Nucleus accumbens (tissue), 56 donors: ENCODE data around the gene MLF2.
"Not testable (repeated sequence)": the region's sequence is repeated elsewhere in the genome, so short reads cannot be mapped to it uniquely, and the experiment has no call there.

Experiments
- DNase-seq, 56 donors: peaks; one replicate each; lab custom pipeline; 2025; lab: John Stamatoyannopoulos, UW

Gene MLF2

DNA sequence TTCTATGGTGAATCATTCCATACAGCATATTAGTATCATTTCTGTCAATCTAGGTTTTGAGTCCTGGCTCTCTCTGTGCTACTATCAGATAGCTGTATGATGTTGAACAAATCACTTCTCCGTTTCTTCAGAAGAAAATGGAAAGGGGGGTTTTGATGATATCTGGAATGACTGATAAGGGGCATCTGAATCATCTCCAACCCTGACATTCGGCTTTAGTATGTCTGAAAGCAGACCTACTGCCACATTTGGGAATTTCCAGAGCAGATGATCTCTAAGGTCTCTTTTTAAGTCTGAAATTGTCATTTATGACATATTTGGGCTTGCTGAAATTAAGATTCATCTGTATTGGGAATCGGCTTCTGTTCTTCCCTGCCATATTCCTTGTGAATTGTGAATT lies 10.1 kb downstream of the MLF2 start:
- DNase-seq: no peak

DNA sequence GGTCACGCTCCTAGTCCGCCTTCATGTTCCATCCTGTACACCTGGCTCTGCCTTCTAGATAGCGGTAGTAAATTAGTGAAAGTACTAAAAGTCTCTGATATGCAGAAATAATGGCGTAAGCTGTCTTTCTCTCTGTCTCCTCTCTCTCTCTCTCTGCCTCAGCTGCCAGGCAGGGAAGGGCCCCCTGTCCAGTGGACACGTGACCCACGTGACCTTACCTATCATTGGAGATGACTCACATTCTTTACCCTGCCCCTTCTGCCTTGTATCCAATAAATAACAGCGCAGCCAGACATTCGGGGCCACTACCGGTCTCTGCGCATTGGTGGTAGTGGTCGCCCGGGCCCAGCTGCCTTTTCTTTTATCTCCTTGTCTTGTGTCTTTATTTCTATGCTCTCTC lies 10.9 kb downstream of the MLF2 start:
- not testable (repeated sequence) for DNase-seq

DNA sequence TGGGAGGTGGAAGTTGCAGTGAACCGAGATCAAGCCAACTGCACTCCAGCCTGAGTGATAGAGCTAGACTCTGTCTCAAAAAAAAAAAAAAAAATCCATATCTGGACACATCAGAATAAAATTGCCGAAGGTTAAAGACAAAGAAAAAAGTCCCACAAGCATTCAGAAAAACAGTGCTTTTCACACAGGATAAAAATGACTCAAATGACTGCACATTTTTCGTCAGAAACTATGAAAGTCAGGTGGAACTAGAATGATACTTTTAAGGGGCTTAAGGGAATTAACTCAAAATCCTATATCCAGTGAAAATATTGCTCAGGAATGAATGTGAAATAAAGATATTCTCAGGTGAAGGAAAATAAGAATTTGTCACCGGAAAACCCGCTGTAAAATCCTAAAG lies 16.2 kb downstream of the MLF2 start:
- DNase-seq: no peak

DNA sequence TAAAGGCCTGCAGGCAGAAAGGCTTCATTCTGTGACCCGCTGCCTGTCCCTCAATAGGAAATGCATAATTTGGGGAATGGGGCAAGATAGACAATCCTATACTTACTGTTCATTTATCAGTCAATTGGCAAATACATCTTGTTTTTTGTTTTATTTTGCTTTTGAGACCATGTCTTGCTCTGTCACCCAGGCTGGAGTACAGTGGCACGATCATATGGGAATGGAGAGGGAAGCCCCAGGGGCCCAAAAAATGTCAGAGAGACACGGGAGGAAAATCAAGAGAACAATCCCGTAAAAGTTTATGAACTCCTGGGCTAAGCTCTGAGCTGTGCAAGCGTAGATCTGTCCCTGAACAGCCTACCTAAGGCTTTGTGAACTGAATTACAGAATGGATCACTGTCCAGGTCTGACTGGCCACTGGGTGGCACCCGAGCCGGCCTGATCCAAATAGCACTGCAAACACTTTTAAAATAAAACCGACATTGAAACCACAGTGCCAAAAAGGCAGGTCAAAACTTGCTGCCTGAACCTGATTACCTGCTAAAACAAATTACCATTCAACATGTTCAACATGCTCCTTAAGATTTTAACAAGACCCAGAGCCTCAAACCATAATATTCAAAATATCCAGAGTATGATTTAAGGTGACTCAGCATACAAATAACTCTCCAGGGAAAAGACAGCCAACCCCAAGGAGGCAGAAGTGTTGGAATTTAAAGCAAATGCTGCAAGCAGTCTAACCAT lies 17.3 kb downstream of the MLF2 start:
- DNase-seq: peak in 34 of 56 donors; percentile 2 to 73 (median 16)

DNA sequence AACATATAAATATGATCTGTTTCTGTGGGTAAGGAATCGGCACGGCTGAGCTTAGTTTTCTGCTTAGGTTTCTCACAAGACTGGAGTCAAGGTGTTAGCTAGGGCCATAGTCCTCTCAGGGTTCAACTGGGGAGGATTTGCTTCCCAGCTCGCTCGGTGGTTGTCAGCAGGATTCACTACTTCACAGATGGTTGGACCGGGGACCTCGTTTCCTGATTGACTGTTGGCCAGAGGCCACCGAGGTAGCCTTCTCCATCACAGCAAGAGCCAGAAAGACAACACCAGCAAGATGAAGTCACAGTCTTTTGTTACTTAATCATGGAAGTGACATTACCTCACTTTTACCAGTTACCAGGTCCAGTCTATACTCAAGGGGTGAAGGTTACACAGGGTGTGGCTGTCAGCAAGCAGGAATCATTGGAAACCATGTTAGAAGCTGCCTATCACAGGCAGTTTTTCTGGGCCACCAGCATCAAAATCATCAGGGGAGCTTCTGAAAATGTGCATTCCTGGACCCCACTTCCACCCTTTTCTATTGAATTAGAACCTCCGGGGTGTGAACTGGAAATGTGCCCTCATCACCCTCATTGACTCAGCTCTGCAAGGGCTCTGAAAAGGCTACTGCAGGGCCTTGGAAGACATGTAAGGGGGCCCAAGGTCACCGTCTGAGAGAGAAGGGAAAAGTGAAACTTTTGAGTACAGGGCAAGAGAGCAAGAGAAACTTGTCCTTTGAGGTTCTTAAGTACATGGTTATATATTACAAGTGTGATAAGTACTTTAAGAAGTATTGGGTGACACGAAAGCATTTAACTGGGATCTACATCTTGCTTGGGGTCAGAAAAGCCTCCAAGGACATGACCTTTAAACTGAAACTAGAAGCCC lies 18.2 kb downstream of the MLF2 start:
- DNase-seq: no peak

DNA sequence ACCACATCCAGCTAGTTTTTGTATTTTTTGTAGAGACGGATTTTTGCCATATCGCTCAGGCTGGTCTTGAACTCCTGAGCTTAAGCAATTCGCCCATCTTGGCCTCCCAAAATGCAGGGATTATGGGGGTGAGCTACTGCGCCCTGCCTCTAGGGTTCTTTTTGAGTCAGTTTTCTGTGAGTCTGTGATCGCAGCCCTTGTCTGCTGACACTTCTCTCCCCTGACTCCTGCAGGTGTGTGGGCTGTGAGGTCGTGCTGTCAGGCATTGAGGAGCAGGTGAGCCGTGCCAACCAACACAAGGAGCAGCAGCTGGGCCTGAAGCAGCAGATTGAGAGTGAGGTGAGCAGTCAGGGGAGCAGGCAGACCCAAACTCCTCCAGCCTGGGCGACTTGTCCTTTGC lies 22.8 kb downstream of the MLF2 start:
- DNase-seq: peak in 4 of 56 donors; percentile 8 to 25 (median 16)

DNA sequence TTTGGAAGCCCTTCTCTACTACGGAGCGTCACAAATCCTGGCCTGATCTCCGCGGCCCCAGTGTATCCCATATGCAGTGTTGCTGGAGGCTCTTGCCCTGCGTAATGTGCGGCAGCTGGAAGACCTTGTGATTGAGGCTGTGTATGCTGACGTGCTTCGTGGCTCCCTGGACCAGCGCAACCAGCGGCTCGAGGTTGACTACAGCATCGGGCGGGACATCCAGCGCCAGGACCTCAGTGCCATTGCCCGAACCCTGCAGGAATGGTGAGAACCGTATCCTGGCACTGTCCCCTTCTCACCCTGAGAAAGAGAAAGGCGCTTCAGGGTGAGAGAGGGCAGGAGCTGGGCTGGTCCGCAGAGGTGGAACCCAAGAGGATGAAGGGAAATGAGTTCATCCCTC lies 23.8 kb downstream of the MLF2 start:
- DNase-seq: no peak

DNA sequence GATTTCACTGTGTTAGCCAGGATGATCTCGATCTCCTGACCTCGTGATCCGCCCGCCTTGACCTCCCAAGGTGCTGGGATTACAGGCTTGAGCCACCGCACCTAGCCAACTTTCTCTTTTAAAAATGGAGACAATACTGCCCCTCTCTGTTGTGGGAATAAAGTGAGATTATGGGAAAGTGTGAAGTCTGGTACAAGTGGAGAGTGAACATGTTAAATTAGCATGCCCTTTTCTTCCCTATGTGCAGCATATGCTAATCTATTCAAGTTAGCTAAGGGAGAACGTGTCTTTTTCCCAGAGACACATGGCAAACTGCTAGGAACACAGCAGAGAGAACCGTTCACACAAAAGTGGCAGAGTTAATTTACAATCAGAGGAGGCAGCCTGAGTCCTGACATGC lies 27.6 kb downstream of the MLF2 start:
- DNase-seq: no peak

DNA sequence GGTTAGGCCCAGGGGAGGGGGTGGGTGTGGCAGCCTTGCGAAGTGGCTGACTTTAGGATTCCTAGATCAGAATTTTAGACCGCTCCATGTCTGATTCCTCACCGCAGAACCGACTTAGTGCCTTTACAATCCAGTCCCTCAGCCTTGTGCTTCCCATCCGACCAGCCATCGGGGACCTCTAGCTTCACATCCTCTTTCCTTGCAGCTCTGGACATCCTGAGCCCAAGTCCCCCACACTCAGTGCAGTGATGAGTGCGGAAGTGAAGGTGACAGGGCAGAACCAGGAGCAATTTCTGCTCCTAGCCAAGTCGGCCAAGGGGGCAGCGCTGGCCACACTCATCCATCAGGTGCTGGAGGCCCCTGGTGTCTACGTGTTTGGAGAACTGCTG lies 28.5 kb downstream of the MLF2 start:
- DNase-seq: peak in 7 of 56 donors; percentile 22 to 60 (median 36)

DNA sequence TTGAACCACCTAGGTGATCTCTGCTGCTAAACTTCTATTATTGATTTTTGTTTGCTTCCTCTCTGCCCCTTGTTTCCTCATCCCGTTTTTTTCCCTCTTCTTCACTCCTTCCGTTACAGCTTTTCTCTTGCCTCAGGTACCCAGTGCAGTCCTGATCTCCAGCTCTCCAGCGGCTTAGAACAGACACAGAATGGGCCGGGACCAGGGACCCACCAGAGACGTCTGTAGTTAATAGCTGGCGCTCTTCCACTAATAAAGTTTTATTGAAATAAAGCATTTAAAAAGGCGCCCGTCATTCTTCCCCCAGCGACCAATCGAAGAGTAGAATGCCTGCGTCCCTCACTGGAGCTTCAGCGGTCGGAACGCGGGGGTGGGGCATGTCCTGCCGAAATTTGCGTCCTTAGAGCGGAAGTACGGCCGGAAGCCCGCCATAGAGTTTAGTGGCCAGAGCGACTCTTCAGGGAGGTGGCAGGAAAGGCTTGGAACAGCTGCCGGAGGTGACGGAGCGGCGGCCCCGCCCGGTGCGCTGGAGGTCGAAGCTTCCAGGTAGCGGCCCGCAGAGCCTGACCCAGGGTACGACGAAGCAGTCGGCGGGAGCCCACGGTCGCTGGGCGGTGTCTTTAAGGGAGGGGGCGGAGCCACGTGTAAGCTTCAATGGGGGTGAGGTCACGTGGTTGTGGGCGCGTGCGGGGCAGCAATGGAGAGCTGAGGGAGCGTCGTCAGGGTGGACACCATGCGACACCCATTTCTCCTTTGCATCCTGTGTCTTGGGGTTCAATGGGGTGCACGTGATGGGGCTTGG lies 29.1 kb downstream of the MLF2 start, which contains the start of gene COPS7A:
TSS of gene COPS7A (plus strand) at position 440 of the 802 bp plus-strand sequence. CDS start 611 bp downstream, outside the sequence.
- DNase-seq: peak; percentile 75 to 99 (median 96)

DNA sequence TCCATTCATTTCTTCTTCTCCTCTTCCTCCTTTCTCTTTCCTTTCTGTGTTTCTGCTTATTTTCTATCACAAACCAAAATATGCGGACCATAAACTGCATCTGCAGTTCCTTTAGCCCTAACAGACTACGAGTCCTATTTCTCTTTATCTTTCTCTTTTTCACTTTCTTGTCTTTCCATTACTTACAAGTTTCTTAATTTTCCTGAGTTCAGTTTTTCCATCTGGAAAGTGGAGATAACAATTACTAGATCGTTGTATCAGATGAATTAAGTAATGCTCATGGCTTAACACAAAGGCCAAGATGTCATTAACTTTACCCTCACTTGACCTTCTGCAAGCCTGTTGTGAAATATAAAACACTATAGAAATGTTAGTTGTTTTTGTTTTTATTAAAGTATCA lies 30.1 kb downstream of the MLF2 start:
- DNase-seq: no peak

DNA sequence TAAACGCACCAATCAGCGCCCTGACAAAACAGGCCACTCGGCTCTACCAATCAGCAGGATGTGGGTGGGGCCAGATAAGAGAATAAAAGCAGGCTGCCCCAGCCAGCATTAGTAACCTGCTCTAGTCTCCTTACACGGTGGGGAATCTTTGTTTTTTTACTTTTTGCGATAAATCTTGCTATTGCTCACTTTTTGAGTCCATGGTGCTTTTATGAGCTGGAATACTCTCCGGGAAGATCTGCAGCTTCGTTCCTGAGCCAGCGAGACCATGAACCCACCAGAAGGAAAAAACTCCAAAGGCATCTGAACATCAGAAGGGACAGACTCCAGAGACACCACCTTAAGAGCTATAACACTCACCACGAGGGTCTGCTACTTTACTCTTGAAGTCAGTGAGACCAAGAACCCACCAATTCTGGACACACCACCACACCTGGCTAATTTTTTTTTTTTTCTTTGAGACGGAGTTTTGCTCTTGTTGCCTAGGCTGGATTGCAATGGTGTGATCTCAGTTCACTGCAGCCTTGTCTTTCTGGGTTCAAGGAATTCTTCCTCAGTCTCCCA lies 36.0 kb downstream of the MLF2 start:
- no peak for DNase-seq

DNA sequence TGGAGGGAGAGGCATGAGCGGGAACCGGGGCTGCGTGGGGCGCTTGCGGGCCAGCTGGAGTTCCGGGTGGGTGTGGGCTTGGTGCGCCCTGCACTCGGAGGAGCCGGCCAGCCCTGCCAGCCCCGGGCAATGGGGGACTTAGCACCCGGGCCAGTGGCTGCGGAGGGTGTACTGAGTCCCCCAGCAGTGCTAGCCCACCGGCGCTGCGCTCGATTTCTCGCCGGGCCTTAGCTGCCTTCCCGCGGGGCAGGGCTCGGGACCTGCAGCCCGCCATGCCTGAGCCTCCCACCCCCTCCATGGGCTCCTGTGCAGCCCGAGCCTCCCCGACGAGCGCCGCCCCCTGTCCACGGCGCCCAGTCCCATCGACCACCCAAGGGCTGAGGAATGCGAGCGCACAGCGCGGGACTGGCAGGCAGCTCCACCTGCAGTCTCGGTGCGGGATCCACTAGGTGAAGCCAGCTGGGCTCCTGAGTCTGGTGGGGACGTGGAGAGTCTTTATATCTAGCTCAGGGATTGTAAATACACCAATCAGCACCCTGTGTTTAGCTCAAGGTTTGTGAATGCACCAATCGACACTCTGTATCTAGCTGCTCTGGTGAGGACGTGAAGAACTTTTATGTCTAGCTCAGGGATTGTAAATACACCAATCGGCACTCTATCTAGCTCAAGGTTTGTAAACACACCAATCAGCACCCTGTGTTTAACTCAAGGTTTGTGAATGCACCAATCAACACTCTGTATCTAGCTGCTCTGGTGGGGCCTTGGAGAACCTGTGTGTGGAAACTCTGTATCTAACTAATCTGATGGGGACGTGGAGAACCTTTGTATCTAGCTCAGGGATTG lies 36.7 kb downstream of the MLF2 start:
- not testable (repeated sequence) for DNase-seq

DNA sequence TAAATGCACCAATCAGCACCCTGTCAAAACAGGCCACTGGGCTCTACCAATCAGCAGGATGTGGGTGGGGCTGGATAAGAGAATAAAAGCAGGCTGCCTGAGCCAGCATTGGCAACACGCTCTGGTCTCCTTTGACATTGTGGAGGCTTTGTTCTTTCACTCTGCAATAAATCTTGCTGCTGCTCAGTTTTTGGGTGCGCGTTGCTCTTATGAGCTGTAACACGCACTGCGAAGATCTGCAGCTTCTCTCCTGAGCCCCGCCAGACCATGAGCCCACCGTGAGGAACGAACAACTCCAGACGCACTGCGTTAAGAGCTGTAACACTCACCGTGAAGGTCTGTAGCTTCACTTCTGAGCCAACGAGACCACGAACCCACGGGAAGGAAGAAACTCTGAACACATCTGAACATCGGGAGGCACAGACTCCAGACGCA lies 44.0 kb downstream of the MLF2 start:
- DNase-seq: no peak

DNA sequence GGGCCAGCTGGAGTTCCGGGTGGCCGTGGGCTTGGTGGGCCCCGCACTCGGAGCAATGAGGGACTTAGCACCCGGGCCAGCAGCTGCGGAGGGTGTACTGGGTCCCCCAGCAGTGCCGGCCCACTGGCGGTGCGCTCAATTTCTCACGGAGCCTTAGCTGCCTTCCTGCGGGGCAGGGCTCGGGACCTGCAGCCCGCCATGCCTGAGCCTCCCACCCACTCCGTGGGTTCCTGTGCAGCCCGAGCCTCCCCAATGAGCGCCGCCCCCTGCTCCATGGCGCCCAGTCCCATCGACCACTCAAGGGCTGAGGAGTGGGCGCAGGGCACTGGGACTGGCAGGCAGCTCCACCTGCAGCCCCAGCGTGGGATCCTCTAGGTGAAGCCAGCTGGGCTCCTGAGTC lies 44.6 kb downstream of the MLF2 start:
- DNase-seq: not testable (repeated sequence)

DNA sequence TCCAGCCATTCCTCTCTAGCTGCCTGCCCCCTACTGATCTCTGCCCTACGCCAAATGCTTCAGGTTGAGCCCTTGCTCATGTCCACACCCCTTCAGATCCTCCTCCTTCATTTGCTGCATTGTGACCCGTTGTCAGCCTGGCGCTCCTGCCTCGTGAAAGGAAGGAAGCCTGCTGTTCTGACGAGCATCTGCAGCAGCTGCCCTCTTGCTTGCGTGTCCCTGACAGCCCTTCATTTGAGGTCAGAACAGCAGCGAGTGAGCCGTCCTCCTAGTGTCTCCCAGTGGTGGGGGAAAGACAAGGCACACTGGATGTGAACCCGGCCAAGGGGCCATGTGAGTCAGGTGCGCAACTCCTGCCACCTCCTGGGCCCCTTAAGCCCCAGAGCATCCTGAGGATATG lies 49.3 kb downstream of the MLF2 start:
- no peak for DNase-seq

DNA sequence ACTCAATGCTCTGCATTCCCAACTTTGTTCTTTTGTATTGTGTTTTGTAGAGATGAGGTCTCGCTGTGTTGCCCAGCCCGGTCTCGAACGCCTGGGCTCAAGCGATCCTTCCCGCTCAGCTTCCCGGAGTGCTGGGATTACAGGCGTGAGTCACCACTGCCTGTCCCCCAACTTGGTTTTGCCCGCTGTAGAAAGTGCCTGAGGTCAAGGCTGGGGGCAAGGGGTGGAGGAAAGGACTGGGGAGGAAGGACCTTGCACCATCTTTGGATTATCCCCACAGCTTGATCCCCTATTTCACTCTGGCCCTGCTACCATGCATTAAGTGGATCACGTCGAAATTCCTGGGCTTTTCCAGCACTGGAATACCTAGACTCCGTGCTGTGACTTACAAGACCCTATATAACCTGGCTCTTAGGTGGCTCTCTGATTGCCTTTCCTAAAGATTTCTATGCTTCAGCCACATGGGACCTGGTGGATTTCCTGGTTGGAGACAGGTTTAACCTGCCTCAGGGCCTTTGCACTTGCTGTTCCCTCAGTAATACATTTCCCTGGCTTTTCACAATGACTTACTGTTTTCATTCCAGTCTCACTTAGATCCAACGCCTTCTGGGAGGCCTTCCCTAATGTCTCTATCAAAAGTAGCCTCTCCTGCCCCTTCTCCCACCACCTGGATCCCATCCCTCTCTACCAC lies 51.7 kb downstream of the MLF2 start:
- peak in 1 of 56 donors; percentile 30 for DNase-seq

DNA sequence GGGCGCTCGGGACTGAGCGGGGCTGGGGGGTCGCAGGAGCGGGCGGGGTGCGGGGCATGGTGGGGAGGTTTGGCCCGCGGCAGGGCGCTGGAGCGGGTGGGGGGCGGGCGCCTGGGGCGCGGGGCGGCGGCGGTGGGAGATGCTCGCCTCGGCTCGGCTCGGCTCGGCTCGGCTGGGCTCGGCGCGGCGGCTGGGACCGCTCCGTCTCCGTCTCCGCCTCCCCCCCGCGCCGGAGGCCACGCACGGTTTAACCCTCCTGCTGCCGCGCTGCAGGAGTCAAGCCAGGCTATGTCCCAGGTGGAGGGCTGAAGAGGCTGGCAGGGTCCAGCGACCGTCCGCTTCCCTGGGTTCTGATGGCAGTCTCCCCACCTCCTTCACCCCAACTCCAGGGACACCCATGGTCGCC lies 52.3 kb downstream of the MLF2 start, which contains the start of gene PIANP:
TSS of gene PIANP (minus strand) at position 170 of the 406 bp plus-strand sequence. CDS start 2,754 bp downstream, outside the sequence.
- peak in 18 of 56 donors; percentile 2 to 74 (median 41) for DNase-seq
